ENCODE results near the gene CHRNE. TPM values are rescaled to one million over a fixed set of nuclear protein-coding genes. Genes with fewer than 3 reads are reported as not detected.

The CHRNE gene
- total RNA-seq, 1 experiment from 2014 or later: 0.31 TPM

- Histone ChIP-seq H3K56ac (ENCODE audit: insufficient read length, low read depth, low read length) (no peak within 1 kb of the TSS), H2BK12ac (ENCODE audit: insufficient read length, low read depth, low read length) (no peak within 1 kb of the TSS), H3K9me3 (ENCODE audit: control insufficient read depth, low read depth, low read length) (no peaks in the 10 kb centered on the region), H4K20me1 (ENCODE audit: control insufficient read depth, insufficient read depth, insufficient read length) (no peaks in the 10 kb centered on the region), H4K91ac (ENCODE audit: insufficient read length, low read depth, low read length) (no peak within 1 kb of the TSS), H3K4me2 (ENCODE audit: insufficient read depth, insufficient read length, low read length) (peak within 1 kb of the TSS; percentile 72), H3K23me2 (ENCODE audit: insufficient read length, low read depth, low read length, poor library complexity, severe bottlenecking) (peaks cover 23% of the 10 kb centered on the region), H3K18ac (ENCODE audit: insufficient read length, low read depth, low read length) (peak within 1 kb of the TSS; percentile 85), H3K79me1 (ENCODE audit: insufficient read depth, low read depth, low read length, poor library complexity, severe bottlenecking) (peaks cover 4% of the 10 kb centered on the region), H3K4ac (ENCODE audit: low read depth, low read length) (no peak within 1 kb of the TSS; the same call in 1 of the 2 replicates), H3K79me2 (ENCODE audit: insufficient read depth, low read length) (peaks cover 13% of the 10 kb centered on the region; the same call in 1 of the 2 replicates), H2AFZ (ENCODE audit: low read length) (no peak within 1 kb of the TSS), H2BK15ac (ENCODE audit: low read depth, low read length) (no peak within 1 kb of the TSS), H3K27ac (ENCODE audit: insufficient read length, low read depth, low read length) (peak within 1 kb of the TSS; percentile 78), H3K9ac (ENCODE audit: extremely low read depth, insufficient read length, low read length) (peak within 1 kb of the TSS; percentile 94), H2BK20ac (ENCODE audit: low read depth, low read length, poor library complexity, severe bottlenecking) (no peak within 1 kb of the TSS), H2AK5ac (ENCODE audit: insufficient read length, low read length) (no peak within 1 kb of the TSS), H2BK5ac (ENCODE audit: insufficient read length, low read length) (no peak within 1 kb of the TSS), H3K14ac (ENCODE audit: insufficient read depth, low read length) (peak within 1 kb of the TSS; percentile 96), H3K27me3 (ENCODE audit: insufficient read depth, low read length) (no peaks in the 10 kb centered on the region), H3K23ac (ENCODE audit: insufficient read length, low read depth, low read length) (no peak within 1 kb of the TSS), H2BK120ac (ENCODE audit: low read depth, low read length, poor library complexity, severe bottlenecking) (no peak within 1 kb of the TSS), H3K4me1 (ENCODE audit: insufficient read depth, low read length) (peaks cover 4% of the 10 kb centered on the region; the same call in 1 of the 2 replicates), H4K5ac (ENCODE audit: insufficient read length, low read depth, low read length) (no peak within 1 kb of the TSS), H4K8ac (replicated peaks; ENCODE audit: insufficient read length, low read depth, low read length) (no peak within 1 kb of the TSS), H3T11ph (ENCODE audit: low read length) (no peak within 1 kb of the TSS)
- DNase-seq: peak; percentile 94
- Mint-ChIP-seq H3K4me3 (peak within 1 kb of the TSS; percentile 95 to 100), H3K4me1 (peaks cover 38 to 40% of the 10 kb centered on the region in 2 experiments), H3K9me3 (peaks cover 0 to 2% of the 10 kb centered on the region in 2 experiments; a peak in 2 of 5 replicates), H3K27ac (peak within 1 kb of the TSS; percentile 98 to 100 (median 100)), H3K27me3 (ENCODE audit: low read depth) (peaks cover 5% of the 10 kb centered on the region), H3K36me3 (ENCODE audit: insufficient read depth in 1 of 3, low read depth in 3 of 3) (peaks cover 21 to 41% (median 33%) of the 10 kb centered on the region in 3 experiments)
- no peak for TF ChIP-seq CTCF (conservative IDR thresholded peaks at IDR 0.05)
- no CpG with 5 or more reads among the region's 59 CpGs for WGBS (ENCODE audit: extremely low coverage, insufficient read length, low lambda C conversion rate)
Observed at GRCh38 chr17:4948166-4948930, 45.5 kb upstream of the CHRNE start, which contains the start of gene PFN1. PFN1 (minus strand) TSS chr17:4948530; CDS start chr17:4948394, 136 bp downstream.

Measured in H9 (cell line).